GM20000 (cell line): ENCODE data around the gene G0S2.
"Not testable (repeated sequence)": the region's sequence is repeated elsewhere in the genome, so short reads cannot be mapped to it uniquely, and the experiment has no call there.

Experiments used
- DNase-seq: peaks from one replicate; pipeline ENCODE4 v3.0.0; 2012; ENCODE audit warnings: low spot score
- CTCF ChIP-seq: IDR thresholded peaks from 2 replicates; pipeline ENCODE4 v1.5.1; 2012; ENCODE audit warnings: mild to moderate bottlenecking, control low read depth; ENCODE audit errors: extremely low read depth, missing control alignments

Gene G0S2

GRCh38 chr1:209696673-209697072 lies 21.5 kb downstream of the G0S2 start:
- TF ChIP-seq CTCF: no peak
- DNase-seq: no peak

GRCh38 chr1:209697126-209697525 lies 21.9 kb downstream of the G0S2 start:
- no peak for TF ChIP-seq CTCF
- DNase-seq: no peak

- DNase-seq: not testable (repeated sequence)
Observed at GRCh38 chr1:209700686-209701085, 25.5 kb downstream of the G0S2 start.

GRCh38 chr1:209702832-209703231 lies 27.6 kb downstream of the G0S2 start:
- no peak for DNase-seq
- no peak for TF ChIP-seq CTCF

GRCh38 chr1:209703834-209704504 lies 28.8 kb downstream of the G0S2 start:
- DNase-seq: no peak
- no peak for TF ChIP-seq CTCF

GRCh38 chr1:209704584-209704983 lies 29.4 kb downstream of the G0S2 start, which contains the start of gene HSD11B1:
Gene HSD11B1 (plus strand): TSS chr1:209704846. CDS start chr1:209704943, 97 bp downstream.
- no peak for TF ChIP-seq CTCF
- no peak for DNase-seq

- no peak for TF ChIP-seq CTCF
- no peak for DNase-seq
Observed at GRCh38 chr1:209705033-209705598, 29.9 kb downstream of the G0S2 start.

GRCh38 chr1:209706622-209707021 lies 31.4 kb downstream of the G0S2 start:
- no peak for TF ChIP-seq CTCF
- DNase-seq: no peak
